HTERT RPE-1 (cell line): ENCODE results near the gene BMP7.
"Not testable (repeated sequence)": the region's sequence is repeated elsewhere in the genome, so short reads cannot be mapped to it uniquely, and the experiment has no call there.

ENCODE experiments used
- in situ Hi-C: fragments of 300-500 bp; cut with MboI; formaldehyde crosslinking; loops from 4 replicates; pipeline ENCODE4 v1.14.3; 2020; ENCODE audit warnings: low sequenced_read_pairs

Gene BMP7

DNA sequence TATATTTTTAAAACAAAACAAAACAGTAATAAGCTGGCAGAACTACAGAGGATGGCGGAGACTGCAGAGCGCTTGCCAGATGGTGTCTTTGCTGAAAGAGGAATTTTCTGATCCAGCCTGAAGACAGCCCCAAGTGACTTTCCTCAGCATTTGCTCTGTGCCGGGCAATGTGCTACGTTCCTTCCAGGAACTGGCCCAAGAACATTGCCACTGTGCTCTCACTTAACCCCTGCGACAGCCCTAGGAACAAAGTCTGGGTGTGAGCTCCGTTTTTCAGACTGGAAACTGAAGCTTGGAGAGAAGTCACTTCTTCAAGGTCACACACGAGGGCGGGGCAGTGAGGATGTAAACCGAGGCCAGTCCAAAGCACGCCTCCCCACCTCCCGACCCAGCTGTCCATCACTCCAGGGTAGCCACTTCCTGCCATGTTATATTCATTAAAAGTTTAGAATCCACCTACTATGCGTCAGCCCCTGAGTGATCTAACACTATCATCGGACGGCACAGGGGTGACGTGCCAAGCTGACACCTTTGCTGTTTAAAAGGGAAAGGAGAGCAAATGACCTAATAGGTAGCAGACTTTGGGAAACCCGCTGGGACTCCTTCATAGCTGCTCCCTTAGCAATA lies 22.3 kb upstream of the BMP7 start:
- in situ Hi-C loops = no loop called here

DNA sequence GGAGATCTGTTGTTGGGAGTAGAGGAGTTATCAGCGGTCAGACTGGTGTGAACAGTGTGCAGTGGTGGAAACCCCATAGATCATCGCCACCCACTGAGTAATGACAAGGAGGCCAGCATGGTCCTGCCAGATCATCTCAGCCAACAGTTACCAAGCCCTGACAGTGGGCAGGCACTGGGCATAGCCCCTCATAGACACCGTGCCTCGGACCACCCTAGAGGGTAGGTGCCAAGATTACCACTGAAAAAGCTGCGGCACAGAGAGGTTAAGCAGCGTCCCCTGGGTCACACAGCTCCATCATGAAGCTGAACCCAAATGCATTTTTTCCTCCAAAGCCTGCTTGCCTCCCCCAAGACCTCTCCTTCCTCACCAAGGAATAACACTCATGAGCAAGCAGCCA lies 21.5 kb upstream of the BMP7 start:
- in situ Hi-C loops = no loop called here

DNA sequence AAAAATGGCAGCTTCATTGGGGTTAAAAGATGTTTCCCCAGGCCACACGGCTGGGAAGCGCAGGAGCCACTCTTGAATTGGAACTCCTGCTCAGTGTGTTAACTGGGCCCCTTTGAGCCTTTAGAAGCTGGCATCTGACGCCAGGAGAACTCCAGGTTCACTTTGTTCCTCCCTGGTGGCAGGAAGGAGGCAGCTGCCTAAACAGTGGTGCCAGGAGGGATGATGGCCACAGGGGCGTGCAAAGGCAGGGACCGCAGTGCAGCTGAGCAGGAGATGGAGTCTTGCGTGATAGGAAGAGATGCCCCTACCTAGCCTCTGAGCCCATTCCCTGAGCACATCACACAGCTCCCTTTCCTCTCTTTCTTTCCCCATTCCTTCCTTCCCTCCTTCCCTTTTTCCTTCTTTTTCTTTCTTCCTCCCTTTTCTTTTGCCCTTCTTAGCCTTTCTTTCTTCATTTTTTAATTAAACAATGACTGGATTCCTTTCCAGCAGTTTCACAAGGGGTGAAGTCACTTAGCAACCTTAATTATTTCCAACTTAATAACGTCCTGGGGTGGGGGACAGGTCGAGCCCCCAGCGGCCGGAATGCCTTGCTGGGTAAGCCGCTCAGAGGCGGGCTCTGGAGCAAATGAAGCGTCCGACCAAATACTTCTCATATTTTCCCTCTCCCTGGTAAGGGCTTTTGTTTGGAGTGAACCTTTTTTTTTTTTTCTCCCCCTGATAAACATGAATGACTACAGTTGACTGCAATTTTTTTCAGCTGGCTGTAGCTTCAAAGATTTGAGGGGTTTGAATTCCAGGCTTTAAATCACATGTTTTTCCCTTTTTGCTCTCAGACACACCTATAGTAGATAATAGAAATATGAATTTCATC lies 20.8 kb upstream of the BMP7 start:
- in situ Hi-C loops = no loop called here

DNA sequence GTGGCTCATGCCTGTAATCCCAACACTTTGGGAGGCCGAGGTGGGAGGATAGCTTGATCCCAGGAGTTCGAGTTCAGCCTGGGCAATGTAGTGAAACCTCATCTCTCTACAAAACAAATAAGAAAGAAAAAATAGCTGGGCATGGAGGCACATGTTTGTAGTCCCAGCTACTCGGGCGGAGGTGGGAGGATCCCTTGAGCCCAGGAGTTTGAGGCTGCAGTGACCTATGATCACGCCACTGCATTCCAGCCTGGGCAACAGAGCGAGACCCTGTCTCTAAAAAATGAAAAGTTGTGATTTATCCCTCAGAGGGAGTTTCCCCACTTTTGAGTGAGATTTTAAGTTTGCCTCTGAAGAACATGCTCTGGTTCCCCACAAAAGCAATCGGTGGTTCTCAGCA lies 17.4 kb upstream of the BMP7 start:
- in situ Hi-C loops = no loop called here

DNA sequence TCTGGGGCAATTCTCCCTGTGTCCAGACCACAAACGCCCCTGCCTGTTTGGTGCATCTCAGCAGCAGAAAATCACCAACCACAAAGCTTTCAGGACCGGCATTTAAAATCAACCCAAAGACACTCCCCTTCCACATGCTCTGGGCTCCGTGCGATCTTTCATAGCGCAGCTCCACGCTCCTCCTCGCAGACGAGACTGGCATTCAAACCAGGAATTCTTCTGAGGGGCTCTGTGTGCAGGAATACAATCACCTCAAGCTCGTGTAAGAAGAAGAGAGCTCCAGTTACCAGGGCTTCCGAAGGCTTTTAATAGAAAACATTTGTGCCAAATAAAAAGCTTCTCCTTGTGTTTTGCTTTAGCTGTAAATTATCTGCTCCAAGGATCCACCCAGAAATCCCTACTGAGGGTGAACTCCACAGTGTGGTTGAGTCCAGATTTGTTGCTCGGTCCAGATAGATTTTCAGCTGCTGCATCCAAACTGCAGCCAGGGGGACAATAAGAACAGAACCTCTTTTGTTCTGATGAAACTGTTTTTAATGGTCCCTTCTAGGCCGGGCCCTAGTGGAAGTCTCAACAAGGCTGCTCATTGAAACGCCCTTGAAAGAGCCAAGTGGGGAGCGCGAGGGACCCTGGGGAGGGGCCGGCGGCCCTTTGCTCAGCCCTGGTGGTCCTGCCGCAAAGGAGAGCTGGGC lies 16.4 kb upstream of the BMP7 start:
- in situ Hi-C loops = no loop called here

DNA sequence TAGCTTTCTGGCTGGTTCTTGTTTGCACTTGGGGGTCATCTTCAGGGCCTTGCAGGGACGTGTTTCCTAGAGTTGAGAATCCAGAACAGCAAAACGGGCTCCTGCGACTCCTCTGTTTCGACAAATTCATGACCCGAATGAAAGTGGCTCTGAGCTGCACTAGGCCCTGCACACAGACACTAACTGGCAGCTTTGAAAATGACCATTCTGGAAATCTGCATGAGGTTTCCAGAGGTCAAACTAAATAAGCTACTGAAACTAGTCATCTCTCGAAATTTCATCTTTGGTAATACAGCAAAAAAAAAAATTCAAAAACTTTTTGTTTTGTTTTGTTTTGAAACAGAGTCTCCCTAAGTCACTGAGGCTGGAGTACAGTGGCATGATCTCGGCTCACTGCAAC lies 15.5 kb upstream of the BMP7 start:
- in situ Hi-C loops = no loop called here

DNA sequence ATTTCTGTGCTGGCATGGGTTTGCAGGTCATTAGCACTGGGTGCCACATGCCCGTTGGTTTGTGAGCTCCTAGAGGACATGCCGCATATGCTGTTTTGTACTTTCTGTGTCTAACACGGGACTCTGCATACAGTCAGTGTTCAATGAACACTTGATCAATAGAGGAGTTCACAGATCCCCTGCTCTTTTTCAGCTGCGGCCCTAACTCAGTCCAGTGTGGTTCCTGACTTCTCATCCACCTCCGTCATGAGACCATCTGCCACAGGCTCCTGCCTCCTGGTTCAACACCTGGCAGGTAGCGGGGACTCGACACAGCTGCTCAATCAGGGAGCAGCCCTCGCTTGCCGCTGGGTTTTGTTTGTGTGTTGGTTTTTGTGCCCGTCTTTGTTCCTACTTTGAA lies 13.8 kb upstream of the BMP7 start:
- in situ Hi-C loops = no loop called here

DNA sequence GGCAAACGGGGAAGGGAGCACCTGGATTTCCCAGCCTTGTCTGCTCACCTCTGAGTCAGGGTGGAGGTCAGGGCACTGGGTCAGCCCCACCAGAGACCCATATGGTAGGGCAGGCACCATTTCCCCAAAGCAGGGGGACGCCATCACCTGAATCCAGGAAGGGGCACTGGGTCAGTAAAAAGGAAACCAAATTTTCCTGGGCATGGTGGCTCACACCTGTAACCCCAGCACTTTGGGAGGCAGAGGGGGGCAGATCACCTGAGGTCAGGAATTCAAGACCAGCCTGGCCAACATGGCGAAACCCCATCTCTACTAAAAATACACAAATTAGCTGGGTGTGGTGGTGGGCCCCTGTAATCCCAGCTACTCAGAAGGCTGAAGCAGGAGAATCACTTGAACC lies 13.1 kb upstream of the BMP7 start:
- in situ Hi-C loops = not testable (repeated sequence)

DNA sequence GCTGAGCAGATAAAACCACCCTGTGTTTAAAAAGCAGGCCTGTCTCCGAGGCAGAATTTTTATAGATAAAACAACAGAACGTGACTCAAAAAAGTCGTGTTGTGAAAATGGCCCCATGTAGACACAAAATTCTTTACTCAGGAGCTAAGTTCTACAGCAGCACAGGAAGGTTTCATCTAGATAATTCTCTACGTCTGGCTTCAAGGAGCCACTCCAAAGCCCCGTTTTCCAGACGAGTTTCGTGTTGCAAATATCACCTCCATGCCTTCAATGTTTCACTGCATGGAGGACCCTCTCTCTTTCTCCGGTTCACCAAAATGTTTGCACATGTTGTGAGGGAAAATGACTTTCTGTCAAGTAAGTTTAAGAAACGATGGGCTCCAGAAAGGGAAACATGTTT lies 12.0 kb upstream of the BMP7 start:
- in situ Hi-C loops = no loop called here

DNA sequence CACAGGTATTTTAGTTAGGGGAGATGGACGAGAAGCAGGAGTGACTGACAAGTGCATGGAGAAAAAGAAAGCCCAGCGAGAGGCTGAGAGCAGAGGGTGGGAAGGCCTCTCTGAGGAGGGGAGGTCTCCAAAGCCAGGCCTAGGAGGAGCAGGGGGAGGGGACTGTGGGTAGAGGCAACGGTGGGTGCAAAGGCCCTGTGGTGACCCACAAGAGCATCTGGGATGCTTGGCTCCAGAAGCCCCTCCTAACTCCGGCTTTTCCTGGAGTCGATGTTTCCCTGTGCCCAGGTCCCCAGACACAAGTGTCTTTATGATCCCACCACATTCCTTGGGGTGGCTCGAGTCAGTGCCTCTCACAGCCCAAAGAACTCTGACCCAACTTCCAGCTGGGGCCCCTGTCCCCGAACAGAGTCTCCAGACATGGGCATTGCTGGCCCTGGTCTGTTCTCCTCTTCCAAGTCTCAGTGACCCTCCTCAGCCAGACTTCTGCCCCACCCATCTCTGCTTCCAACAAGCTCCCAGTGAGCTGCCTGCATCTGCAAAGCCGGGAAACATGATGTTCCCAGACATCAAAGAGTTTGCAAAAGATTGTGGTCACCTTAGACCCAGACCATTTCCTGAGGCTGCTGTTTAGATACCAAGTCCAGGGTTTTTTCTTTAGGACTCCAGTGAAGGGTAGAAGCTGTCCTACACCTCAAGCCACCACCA lies 11.1 kb upstream of the BMP7 start:
- in situ Hi-C loops = no loop called here

DNA sequence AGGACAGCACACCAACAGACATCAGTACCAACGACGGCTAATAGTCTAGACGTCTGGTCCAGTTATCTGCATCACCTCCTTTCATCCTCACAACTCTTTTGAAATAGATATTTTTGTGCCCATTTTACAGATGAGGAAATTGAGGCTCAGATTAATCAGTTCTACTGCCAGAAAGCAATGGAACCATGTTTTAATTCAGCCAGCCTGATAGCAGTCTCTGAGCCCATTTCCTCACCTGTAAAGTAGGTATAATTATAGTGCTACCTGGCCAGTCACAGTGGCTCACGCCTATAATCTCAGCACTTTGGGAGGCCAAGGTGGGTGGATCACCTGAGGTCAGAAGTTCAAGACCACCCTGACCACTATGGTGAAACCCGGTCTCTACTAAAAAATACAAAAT lies 9.8 kb upstream of the BMP7 start:
- in situ Hi-C loops = no loop called here

DNA sequence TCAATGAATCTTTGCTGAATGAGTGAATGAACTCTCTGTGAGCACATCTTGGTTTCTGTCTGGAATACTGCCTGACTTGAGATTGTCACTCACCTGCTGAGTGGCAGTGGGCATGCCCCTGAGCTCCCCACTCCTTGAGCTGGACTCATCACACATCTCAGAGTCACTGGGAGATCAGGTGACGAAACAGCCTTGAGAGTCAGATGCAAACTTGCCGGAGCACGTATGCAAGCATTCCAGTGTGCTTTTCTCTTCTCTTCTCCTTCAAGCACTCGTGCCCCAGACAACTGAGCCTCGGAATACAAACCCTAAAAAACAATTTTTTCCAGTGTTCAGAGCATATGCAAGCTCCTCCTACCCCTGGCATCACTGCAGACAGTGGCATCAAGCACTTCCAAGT lies 9.4 kb upstream of the BMP7 start:
- in situ Hi-C loops = no loop called here

DNA sequence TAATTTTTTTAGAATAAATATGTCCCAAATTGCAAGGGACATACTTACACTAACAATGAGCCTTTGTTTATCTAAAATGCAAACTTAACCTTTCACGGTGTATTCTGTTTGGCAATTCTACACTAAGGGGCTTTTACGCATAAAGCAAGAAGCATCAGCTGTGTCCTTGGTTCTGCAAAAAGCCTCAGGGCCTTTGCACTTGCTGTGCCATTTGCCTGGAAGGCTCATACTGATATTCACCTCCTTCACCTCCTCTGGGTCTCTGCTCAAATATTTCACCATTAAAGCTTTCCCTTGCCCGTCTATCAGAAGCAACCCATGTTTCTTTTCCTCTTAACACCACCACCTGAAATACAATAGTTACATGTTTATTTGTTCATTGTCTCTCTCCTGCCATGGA lies 8.9 kb upstream of the BMP7 start:
- in situ Hi-C loops = no loop called here

DNA sequence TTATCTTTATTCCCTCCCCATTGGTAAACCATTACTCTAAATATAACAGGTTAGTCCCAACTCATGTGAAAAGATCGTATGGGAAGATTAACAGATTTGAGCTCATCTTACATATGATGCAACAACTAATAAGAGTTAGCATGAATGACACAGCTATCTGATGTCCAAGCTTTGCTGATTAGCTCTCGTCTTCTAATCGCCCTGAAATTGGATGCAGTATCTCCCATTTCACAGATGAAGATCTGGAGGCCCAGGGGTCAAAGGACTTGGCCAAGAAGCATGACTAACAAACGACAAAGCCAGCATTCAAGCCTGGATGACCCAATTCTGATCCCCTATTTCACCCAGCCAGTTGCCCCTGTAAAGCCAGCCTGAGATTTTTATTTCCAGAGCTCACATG lies 8.4 kb upstream of the BMP7 start:
- in situ Hi-C loops = no loop called here

DNA sequence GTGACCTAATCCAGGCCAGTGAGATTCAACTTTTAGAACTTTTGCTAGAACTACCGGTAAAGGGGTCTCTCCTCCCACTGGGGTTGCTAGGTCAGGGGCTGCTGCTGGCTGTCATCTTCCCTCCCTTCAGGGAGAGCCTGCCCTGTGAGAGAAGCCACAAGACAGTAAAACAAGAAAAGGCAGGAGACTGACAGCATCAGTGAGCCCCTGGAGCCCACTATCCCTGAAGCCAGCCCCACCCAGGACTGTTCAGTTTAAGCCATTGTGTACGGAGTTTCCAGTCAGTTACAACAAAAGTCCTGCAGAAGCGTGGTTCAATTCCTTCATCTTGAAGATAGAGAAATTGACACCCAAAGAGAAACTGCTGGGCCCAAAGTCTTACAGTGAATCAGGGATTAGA lies 7.9 kb upstream of the BMP7 start:
- in situ Hi-C loops = no loop called here

DNA sequence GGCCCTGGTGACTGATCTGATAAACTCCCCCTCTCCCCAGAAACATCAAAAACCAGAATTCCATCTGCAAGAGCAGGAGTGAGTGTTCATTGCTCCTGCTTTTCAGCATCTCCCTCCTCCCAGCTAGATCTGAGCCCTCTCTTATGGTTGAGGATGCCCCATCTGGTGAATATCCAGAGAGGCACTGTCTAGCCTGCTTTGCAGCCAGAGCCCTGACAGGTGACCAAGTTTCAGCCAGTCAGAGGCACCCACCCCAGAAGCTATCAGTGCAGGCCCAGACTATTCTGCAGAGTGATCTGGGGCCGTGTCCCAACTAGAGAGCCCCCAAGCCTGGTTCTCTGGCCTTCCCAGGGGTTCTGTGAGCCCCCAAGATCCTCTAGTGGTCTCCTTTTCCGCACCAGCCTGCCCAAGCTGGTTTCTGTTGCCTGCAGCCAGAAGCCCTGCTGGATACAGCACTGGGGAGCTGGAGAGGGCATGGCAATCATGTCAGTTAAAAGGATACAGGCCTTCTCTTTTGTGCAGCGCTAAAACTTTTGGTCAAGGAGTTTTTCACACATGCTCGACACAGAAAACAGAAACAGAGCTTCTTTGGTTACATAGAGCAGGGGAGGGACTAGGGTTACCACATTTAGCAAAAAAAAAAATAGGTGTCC lies 6.6 kb upstream of the BMP7 start:
- in situ Hi-C loops = no loop called here

DNA sequence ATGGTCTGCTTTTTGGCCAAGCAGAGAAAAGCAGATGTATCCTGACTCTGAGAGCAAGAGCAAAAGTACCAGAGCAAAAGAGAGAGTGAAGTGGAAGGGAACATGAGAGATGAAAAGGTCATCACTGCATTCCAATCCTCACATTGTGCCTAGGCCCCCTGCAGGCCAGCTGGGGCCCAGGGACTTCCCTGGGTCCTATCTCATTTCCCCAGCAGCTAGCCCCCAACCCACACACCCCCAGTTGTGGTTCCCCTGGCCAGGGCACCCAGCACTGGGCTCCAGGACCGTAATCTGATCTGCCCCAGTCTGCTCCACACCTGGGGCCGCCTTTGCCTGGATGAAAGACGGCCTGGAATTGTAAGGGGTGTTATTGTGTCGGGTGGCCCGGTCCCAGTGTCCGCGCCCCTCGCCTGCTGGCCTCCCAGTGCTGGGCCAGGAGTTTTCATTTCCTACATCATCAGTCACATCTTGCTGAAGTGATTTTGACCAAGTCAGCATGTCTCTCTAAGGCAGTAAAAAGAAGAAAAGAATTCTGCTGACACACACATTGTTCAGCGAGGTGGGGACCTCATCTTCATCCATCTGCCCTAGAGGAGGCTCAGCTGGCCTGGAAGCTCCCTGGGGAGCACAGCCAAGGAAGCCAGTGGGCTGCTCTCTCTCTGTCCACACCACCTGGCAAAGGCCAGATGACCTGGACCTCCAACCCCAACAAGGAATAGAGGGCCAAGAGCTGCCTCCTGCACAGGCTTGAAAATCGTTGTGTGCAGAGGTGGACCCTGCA lies 4.0 kb upstream of the BMP7 start:
- in situ Hi-C loops = no loop called here

DNA sequence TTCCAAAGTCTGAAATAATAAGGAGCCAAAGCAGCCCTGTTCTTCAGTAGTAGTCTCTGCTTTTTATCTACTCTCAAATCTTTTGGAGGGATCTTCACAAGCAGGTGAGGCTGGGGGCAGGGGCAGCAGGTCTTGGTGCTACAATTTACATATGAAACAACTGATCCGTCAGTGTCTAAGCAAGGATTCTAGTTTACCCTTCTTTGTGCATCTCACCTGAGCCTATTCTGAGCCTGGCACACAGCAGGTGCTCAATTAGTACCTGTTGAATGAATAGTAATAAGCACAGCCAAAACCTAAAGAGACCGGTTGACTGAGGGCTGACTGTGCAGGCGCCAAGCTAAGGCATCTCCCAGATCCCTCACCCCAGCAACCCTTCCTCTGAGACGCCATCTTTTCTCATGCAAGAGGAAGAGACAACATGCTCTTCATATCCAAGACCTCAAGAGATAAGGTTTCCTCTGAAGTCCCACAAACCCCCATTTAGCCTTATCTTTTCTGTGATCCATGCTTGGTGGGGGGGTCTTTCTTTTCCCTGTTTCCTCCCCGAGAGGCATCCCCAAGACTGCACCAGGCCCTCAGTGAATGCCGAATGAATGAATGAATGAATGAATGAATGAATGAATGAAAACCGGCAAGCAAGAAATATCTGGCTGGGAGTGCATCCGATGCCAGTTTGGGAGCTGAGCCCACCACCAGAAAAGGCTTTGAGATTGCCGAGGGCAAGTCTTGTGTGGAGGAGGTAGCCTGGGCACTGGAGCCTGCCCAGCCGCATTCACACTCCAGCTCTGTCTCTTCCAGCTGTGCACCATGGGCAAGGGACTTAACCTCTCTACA lies 2.9 kb upstream of the BMP7 start:
- in situ Hi-C loops = no loop called here

DNA sequence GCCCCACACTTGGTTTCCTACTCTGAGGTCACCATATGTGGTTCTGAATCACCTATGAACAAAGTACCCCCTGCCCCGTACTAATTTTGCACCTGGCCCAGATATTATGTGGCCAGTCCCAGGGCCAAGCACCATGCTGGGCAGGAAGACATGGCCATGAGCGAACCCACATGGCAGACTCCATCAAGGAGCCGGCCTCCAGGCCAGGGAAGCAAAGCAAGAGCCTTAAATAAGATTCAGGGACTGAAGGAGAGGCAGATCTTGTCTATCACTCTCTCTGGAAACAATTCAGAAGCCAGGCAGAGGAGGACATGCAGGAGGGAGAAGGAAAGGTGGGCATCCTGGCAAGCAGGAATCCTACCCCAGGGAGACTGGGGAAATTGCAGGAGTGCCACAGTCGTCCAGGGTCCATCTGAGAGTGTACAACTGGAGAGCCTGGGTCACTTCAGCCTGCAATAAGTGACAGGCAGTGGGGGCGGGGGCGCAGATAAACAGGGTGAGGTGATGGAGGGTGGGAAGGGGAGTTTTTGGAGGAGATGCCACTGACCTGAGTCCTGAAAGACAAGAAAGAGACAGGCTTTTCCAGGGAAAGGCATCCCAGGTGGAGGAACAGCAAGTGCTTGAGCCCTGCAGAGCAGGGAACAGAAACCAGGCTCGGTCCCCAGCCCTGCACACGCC lies 2.1 kb upstream of the BMP7 start:
- in situ Hi-C loops = no loop called here
